ENCODE data around the gene ABCA5.
"Not testable (repeated sequence)": the region's sequence is repeated elsewhere in the genome, so short reads cannot be mapped to it uniquely, and the experiment has no call there.

Gene ABCA5

DNA sequence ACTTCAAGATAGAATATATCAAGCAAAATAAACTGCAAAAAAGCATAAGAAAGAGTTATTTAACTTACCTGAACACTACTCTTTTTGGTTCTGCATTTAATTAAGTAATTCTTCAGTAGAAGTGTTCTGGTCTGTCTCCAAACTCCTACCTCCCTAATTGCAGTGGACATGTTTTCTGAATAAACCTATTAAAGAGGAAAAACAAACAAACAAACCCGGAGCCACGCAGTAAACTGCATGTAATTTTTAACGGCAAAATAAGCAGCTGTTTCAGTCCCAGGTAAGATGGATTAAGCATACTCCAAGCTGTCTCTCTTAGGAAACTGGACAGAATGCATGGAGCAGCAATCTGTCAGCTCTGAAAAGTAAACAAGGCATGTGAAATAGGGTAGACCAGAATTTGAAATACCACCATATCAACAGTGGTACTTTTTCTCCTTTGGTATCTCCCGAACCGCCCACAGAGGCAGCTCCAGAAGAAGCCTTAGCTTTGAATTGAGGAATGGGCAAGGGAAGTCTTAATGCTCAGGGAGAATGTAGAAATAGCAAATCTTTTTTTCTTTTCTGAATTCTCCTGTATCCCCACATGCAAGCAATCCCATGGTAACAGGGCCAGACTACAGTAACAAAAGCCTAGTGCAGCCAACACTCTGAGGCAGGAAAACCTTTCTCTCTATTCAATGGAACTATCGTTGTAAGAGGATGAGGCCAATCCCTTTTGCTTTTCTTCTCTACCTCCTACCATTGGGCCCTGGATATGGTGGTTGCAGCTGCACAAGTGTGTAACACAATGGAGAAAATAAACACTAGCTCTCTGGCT is 12.5 kb downstream of the ABCA5 start:
- DNase-seq (ENCODE audit: low read depth), result no peak
- TF ChIP-seq, protein P1, sequence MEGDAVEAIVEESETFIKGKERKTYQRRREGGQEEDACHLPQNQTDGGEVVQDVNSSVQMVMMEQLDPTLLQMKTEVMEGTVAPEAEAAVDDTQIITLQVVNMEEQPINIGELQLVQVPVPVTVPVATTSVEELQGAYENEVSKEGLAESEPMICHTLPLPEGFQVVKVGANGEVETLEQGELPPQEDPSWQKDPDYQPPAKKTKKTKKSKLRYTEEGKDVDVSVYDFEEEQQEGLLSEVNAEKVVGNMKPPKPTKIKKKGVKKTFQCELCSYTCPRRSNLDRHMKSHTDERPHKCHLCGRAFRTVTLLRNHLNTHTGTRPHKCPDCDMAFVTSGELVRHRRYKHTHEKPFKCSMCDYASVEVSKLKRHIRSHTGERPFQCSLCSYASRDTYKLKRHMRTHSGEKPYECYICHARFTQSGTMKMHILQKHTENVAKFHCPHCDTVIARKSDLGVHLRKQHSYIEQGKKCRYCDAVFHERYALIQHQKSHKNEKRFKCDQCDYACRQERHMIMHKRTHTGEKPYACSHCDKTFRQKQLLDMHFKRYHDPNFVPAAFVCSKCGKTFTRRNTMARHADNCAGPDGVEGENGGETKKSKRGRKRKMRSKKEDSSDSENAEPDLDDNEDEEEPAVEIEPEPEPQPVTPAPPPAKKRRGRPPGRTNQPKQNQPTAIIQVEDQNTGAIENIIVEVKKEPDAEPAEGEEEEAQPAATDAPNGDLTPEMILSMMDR (IDR thresholded peaks at IDR 0.05; ENCODE audit: low read length, missing control alignments), result no peak
- H3K4me3 ChIP-seq (replicated peaks; ENCODE audit: low read depth, low read length), result no peak overlapping the region

DNA sequence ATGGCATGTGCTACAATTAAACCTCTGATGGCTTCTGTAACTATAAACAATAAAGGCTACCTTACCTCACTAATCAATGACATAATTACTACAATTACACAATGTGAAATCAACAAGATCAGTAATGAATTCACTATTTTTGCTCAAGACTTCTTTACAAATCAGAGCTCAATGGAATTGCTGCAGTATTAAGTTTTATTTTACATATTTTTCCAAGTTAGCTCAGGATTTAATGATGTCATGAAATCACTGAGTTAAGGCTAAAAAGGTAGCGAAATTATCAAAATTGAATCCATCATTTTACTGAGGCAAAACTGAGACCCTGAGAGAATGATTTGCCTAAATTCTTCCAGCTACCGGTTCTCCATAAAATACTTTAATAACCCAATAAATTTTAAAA is 21.8 kb downstream of the ABCA5 start:
- TF ChIP-seq, protein P1 (IDR thresholded peaks at IDR 0.05; ENCODE audit: low read length, missing control alignments), result no peak
- no peak overlapping the region for H3K4me3 ChIP-seq (replicated peaks; ENCODE audit: low read depth, low read length)
- no peak for DNase-seq (ENCODE audit: low read depth)

DNA sequence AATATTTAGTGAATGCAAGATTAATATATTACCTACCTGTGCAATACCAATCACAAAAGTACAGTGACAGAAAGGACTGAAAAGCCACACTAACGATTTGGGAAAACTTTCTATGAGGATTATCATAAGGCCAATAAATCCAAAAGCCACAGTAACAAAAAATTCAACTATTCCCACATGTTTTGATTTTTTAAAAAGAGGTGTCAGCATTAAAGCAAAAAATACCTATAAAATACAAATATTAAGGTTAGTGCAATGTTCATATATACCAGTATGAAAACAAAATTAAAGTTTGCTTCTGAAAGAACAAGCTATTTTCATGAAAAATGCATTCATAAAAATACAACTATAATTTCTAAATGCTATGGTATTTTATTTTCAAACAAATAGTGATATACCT is 24.3 kb downstream of the ABCA5 start:
- TF ChIP-seq, protein P1 (IDR thresholded peaks at IDR 0.05; ENCODE audit: low read length, missing control alignments), result no peak
- no peak overlapping the region for H3K4me3 ChIP-seq (replicated peaks; ENCODE audit: low read depth, low read length)
- DNase-seq (ENCODE audit: low read depth), result no peak

DNA sequence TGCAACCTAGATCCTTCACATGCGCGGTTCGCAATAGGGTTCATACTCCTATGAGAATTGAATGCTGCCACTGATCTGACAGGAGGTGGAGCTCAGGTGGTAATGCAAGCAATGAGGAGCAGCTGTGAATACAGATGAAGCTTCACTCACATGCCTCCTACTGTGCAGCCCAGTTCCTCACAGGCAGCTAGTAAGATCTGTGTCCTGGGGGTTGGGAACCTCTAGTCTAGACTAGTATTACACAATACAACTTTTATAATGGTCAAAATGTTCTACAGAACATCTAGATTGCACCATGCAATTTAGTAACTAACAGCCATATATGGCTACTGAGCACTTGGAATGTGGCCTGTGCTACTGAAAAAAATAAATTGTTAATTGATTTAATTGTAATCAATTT is 26.7 kb downstream of the ABCA5 start:
- no peak overlapping the region for H3K4me3 ChIP-seq (replicated peaks; ENCODE audit: low read depth, low read length)
- TF ChIP-seq, protein P1 (IDR thresholded peaks at IDR 0.05; ENCODE audit: low read length, missing control alignments), result no peak
- peak; percentile 52 for DNase-seq (ENCODE audit: low read depth)

DNA sequence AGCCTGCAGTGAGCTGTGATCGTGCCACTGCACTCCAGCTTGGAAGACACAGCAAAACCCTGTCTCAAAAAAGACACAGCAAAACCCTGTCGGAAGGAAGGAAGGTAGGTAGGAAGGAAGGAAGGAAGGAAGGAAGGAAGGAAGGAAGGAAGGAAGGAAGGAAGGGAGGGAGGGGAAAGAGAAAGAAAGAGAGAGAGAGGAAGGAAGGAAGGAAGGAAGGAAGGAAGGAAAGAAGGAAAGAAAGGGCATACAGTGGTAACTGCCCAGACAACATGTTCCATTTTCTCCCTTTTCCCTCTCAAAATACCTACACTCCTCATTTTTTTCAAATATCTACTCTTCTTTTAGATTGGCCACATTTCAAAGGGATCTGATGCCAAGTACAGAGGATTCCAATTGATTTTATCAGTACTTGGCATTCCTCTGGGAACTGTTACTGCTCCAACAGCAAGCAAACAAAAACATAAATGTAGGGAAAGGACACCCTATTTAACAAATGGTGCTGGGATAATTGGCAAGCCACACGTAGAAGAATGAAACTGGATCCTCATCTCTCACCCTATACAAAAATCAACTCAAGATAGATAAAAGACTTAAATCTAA is 28.7 kb downstream of the ABCA5 start:
- not testable (repeated sequence) for H3K4me3 ChIP-seq (replicated peaks; ENCODE audit: low read depth, low read length); DNase-seq (ENCODE audit: low read depth)

DNA sequence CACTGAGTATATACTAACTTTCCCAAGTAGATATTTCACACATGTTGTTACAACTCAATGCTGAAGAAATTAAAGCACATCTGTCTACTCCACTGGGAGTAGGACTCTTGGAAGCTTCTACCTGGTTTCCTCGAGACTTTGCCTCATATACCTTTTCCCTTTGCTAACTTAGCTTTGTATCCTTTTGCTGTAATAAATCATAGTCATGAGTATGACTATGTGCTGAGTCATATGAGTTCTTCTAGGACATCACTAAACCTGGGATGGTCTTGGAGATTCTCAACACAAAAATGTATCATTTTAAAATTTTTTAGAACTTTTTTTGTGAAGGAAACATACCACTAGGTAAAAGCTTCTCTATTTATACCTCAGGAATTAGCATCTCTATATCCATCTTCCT is 39.8 kb downstream of the ABCA5 start:
- no peak for DNase-seq (ENCODE audit: low read depth)
- H3K4me3 ChIP-seq (replicated peaks; ENCODE audit: low read depth, low read length), result no peak overlapping the region
- TF ChIP-seq, protein P1 (IDR thresholded peaks at IDR 0.05; ENCODE audit: low read length, missing control alignments), result no peak

DNA sequence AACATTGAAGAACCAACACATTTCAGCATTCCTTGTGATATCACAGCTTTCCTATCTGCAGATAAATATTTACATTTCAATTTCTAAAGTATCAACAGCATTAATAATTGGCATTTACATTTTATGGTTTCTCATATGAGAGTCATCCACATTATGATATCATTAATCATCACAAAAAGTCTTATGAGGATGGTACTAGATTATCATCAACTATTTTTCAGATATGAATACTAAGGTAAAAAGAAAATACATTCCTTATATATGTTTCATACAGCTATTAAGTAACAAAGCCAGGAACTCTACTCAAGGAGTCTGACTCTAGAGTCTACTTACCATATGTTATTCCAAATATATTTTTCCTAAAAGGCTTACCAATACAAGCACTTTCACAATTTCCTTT is 40.7 kb downstream of the ABCA5 start:
- DNase-seq (ENCODE audit: low read depth), result no peak
- no peak overlapping the region for H3K4me3 ChIP-seq (replicated peaks; ENCODE audit: low read depth, low read length)
- TF ChIP-seq, protein P1 (IDR thresholded peaks at IDR 0.05; ENCODE audit: low read length, missing control alignments), result no peak

Data from fibroblast of pulmonary artery (primary cell).